Measurements from ENCODE around the gene TMEM178B.

The TMEM178B gene

DNA sequence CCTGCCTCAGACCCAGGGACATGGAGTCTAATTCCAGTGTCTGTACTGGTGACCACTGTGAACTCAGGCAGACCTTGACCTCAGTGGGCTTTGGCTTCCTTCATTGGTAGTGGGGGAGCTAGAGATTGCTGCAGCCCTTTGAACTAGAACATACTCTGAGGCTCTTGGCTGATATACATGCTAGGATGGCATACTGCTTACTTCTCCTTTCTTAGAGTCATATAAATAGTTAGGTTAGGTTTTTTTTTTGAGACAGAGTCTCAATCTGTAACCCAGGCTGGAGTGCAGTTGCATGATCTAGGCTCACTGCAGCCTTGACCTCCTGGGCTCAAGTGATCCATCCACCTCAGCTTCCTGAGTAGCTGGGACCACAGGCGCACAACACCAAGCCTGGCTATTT is 49.7 kb downstream of the TMEM178B start:
- no peaks in the 10 kb centered on the region for H4K20me1 ChIP-seq
- no peaks in the 10 kb centered on the region for H3K36me3 ChIP-seq
- no peak overlapping the region for H3K4me3 ChIP-seq
- no peak overlapping the region for H3K9ac ChIP-seq
- H3K9me3 ChIP-seq (replicated peaks in 1 of 11), result no peaks in the 10 kb centered on the region
- H3K27me3 ChIP-seq, result no peaks in the 10 kb centered on the region
- no peak for TF ChIP-seq Cebpa-rat (IDR thresholded peaks at IDR 0.05)
- no peak overlapping the region for H3K4me2 ChIP-seq
- H3K27ac ChIP-seq, result no peak overlapping the region
- H3K4me1 ChIP-seq, result no peaks in the 10 kb centered on the region

DNA sequence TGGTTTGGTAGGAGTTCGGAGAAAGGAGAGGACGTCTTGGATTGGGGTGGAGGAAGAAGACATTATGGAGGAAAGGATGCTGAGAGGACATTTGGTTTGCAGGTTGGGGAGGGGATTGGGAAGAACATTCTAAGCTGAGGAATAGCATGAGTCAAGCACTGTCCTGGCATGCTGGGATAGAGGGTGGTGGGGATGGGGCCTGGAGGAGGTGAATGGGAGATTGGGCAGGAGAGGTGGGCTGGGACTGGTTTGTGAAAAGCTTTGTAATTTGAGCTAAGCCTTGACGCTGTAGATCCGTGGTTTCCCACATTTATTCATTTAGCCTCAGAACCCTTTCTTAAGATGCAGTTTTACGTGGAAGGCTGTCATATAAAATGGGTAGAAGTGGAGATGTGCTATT is 52.2 kb downstream of the TMEM178B start:
- no peaks in the 10 kb centered on the region for H3K27me3 ChIP-seq
- no peak overlapping the region for H3K4me3 ChIP-seq

DNA sequence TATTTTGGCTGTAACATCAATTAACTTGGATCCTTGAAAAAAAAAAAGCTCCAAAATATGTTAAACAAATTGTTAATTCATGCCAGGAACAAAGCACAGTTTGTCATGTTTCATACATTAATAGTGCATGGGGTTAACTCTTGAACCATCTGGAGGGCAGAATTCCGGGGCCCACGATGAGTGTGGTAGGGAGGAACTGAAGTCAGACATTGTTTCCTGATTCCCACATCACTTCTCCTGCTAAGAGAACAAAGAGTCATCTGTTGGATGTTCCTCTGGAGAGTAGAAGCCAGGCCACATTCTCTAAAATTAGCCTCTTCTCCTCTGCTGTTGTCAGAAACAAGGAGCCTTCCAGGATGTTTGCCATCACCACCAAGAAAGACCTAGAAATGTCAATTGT is 54.6 kb downstream of the TMEM178B start:
- Histone ChIP-seq H3K27ac (no peak overlapping the region), H3K4me3 (no peak overlapping the region), H3K36me3 (no peaks in the 10 kb centered on the region), H3K27me3 (no peaks in the 10 kb centered on the region), H4K20me1 (no peaks in the 10 kb centered on the region), H3K4me1 (no peaks in the 10 kb centered on the region), H3K9ac (no peak overlapping the region), H3K4me2 (no peak overlapping the region), H3K9me3 (replicated peaks in 1 of 11) (peaks cover 6 to 12% (median 8%) of the 10 kb centered on the region in 11 experiments; a peak in 16 of 22 replicates)
- no peak for TF ChIP-seq Cebpa-rat (IDR thresholded peaks at IDR 0.05)

More for the DNA sequence above, 52.2 kb downstream of the TMEM178B start:
- H3K27ac ChIP-seq, result no peak overlapping the region
- no peak overlapping the region for H3K9ac ChIP-seq
- no peaks in the 10 kb centered on the region for H3K4me1 ChIP-seq
- no peaks in the 10 kb centered on the region for H3K9me3 ChIP-seq (replicated peaks in 1 of 11)
- TF ChIP-seq Cebpa-rat (IDR thresholded peaks at IDR 0.05), result no peak
- no peaks in the 10 kb centered on the region for H4K20me1 ChIP-seq
- no peak overlapping the region for H3K4me2 ChIP-seq
- no peaks in the 10 kb centered on the region for H3K36me3 ChIP-seq

DNA sequence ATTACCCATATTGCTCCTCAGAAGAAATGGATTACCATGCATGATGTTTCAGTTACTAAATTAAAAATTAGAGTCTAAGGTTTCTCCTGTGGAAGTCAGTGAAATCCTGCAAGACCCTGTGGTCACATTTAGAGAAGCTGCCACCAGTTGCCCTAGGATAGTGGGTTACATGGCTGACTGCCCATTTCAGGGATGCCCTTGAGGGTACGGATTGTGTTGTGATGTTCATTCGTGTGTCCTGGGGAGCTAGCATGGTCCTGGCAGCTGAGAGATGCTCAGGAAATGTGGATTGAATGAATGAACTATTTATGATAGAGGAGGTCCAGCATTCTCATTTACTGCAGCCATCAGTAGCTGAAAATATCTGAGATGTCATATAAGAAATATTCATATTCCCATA is 55.1 kb downstream of the TMEM178B start:
- Histone ChIP-seq H3K9me3 (replicated peaks in 1 of 11) (peaks cover 8 to 16% (median 12%) of the 10 kb centered on the region in 11 experiments; a peak in 16 of 22 replicates), H3K27ac (no peak overlapping the region), H4K20me1 (no peaks in the 10 kb centered on the region), H3K9ac (no peak overlapping the region), H3K4me1 (no peaks in the 10 kb centered on the region), H3K27me3 (no peaks in the 10 kb centered on the region), H3K4me3 (no peak overlapping the region), H3K36me3 (no peaks in the 10 kb centered on the region), H3K4me2 (no peak overlapping the region)
- TF ChIP-seq Cebpa-rat (IDR thresholded peaks at IDR 0.05), result no peak

DNA sequence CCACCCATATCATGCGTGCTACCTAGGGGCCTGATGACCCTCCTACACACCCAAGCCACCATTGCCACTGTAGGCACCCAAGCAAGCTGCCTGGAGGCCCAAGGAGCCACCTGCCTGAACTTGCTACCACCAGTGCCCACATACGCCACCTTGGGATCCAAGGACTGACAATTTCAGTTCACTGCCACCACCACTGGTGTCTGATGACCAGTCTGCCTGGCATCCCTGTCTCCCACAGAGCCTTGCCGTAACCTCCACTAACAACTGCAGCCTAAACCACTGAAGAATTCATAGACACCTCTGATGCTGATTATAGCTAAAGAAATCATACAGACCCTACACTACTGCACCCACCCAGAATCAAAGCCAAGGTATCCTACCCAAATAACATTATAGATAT is 58.8 kb downstream of the TMEM178B start:
- peaks cover 8 to 19% (median 15%) of the 10 kb centered on the region in 11 experiments; a peak in 16 of 22 replicates for H3K9me3 ChIP-seq (replicated peaks in 1 of 11)
- H3K27me3 ChIP-seq, result no peaks in the 10 kb centered on the region
- no peaks in the 10 kb centered on the region for H4K20me1 ChIP-seq
- no peak overlapping the region for H3K9ac ChIP-seq
- H3K4me1 ChIP-seq, result no peaks in the 10 kb centered on the region
- H3K4me3 ChIP-seq, result no peak overlapping the region
- no peak overlapping the region for H3K27ac ChIP-seq
- H3K36me3 ChIP-seq, result no peaks in the 10 kb centered on the region
- TF ChIP-seq Cebpa-rat (IDR thresholded peaks at IDR 0.05), result no peak
- H3K4me2 ChIP-seq, result no peak overlapping the region

DNA sequence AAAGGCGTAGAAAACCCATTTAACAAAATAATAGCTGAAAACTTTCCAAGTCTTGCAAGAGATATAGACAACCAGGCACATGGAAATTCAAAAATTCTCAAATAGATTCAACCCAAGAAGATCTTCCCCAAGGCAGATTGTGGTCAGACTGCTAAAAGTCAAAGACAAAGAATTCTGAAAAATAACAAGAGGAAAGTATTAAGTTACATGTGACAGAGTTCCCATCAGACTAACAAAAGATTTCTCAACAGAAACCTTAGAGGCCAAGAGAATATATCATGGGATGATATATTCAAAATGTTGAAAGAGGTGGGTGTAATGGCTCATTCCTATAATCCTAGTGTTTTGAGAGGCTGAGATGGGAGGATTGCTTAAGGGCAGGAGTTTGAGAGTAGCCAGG is 59.8 kb downstream of the TMEM178B start:
- Histone ChIP-seq H4K20me1 (no peaks in the 10 kb centered on the region), H3K27me3 (no peaks in the 10 kb centered on the region), H3K36me3 (no peaks in the 10 kb centered on the region), H3K27ac (no peak overlapping the region), H3K9ac (no peak overlapping the region), H3K4me3 (no peak overlapping the region), H3K4me1 (no peaks in the 10 kb centered on the region), H3K9me3 (replicated peaks in 1 of 11) (peaks cover 8 to 19% (median 15%) of the 10 kb centered on the region in 11 experiments; a peak in 16 of 22 replicates), H3K4me2 (no peak overlapping the region)
- no peak for TF ChIP-seq Cebpa-rat (IDR thresholded peaks at IDR 0.05)

DNA sequence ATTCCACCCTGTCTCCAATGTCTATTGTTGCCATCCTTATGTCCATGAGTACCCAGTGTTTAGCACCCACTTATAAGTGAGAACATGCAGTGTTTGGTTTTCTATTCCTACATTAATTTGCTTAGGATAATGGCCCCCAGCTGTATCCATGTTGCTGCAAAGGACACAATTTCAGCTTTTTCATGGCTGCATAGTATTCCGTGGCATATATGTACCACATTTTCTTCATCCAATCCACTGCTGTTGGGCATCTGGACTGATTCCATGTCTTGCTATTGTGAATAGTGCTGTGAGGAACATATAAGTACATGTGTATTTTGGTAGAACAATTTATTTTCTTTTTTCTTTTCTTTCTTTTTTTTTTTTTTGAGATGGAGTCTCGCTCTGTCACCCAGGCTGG is 68.2 kb downstream of the TMEM178B start:
- H3K4me1 ChIP-seq, result no peaks in the 10 kb centered on the region
- no peak for TF ChIP-seq Cebpa-rat (IDR thresholded peaks at IDR 0.05)
- H3K27ac ChIP-seq, result no peak overlapping the region
- no peak overlapping the region for H3K9ac ChIP-seq
- no peak overlapping the region for H3K4me3 ChIP-seq
- H3K36me3 ChIP-seq, result no peaks in the 10 kb centered on the region
- H3K4me2 ChIP-seq, result no peak overlapping the region
- no peaks in the 10 kb centered on the region for H4K20me1 ChIP-seq
- no peaks in the 10 kb centered on the region for H3K27me3 ChIP-seq
- peaks cover 5 to 18% (median 10%) of the 10 kb centered on the region in 11 experiments; a peak in 13 of 22 replicates for H3K9me3 ChIP-seq (replicated peaks in 1 of 11)

DNA sequence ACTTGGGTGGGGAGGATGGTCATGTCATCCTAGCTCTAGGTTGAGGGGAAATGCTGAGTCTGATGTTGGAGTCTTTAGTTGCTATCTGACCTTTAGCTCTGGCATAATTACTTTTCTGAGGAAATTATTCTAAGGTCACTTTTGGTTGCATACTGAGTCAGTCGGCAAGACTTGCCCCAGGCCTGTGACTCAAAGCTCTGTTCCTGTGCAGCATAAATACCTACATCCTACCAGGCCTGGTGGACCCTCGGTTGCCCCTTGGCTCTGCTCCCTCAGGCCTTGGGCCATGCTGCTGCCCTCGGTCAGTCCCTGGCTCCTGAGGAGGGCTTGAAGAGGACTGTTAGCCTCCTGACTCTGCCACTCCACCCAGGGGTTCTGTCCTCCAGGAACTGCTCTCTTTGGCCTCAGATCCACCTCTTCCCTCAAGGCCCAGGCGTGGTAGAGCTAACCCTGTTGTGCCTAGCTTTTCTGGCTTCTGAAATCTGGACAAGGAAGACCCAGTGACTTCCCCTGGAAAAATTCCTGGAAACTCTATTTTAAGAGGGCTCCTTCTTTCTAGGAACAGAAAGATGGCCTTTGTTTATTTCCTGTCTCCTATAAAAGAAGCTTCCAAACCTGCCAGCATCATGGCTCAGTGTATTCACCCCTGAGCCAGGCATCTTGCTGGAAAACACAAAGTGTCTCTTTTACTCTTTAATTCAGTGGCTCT is 71.2 kb downstream of the TMEM178B start:
- H3K4me3 ChIP-seq, result no peak overlapping the region
- H3K4me2 ChIP-seq, result no peak overlapping the region
- no peaks in the 10 kb centered on the region for H3K27me3 ChIP-seq
- H3K27ac ChIP-seq, result no peak overlapping the region
- no peaks in the 10 kb centered on the region for H4K20me1 ChIP-seq
- no peaks in the 10 kb centered on the region for H3K4me1 ChIP-seq
- H3K9ac ChIP-seq, result no peak overlapping the region
- no peaks in the 10 kb centered on the region for H3K36me3 ChIP-seq
- no peak for TF ChIP-seq Cebpa-rat (IDR thresholded peaks at IDR 0.05)
- peaks cover 5 to 18% (median 10%) of the 10 kb centered on the region in 11 experiments; a peak in 13 of 22 replicates for H3K9me3 ChIP-seq (replicated peaks in 1 of 11)

DNA sequence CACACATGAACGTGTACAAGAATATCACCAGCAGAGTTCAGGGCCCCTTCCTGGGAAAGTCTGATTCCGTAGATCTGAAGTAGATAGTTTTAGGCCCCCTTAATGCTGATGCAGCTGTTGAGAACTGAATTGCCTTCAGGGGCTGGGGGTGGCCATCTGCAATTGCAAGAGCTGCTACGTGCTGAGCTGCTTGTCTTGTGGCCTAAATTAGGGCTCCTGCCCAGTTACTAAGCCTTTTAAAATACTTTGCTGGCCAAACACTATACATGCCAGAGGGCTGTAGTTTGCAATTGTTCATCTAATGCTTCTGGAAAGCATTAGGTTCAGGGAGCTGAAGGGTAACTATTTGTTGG is 71.7 kb downstream of the TMEM178B start:
- Histone ChIP-seq H3K9me3 (replicated peaks in 1 of 11) (peaks cover 5 to 18% (median 10%) of the 10 kb centered on the region in 11 experiments; a peak in 13 of 22 replicates), H3K4me2 (no peak overlapping the region), H4K20me1 (no peaks in the 10 kb centered on the region), H3K4me3 (no peak overlapping the region), H3K27ac (no peak overlapping the region), H3K4me1 (no peaks in the 10 kb centered on the region), H3K27me3 (no peaks in the 10 kb centered on the region), H3K9ac (no peak overlapping the region), H3K36me3 (no peaks in the 10 kb centered on the region)
- no peak for TF ChIP-seq Cebpa-rat (IDR thresholded peaks at IDR 0.05)

DNA sequence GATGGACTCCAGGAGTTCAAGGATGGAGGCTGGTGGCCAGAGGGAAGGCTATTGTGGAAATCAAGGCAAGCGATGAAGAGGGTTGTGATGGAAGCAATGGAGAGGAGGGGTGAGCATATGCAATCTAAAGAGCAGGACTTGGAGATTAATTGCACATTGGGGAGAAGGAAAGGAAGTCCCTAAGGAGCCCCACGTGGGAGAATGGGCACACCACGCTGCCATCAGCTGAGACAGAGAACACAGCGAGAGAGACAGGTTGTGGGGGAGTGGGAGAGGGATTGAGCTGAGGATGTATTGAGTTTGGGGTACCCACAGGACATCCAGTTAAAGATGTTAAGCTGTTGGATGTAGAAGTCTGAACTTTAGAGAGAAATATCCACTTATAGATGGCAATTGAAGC is 73.6 kb downstream of the TMEM178B start:
- H3K36me3 ChIP-seq, result no peaks in the 10 kb centered on the region
- no peak overlapping the region for H3K9ac ChIP-seq
- no peak overlapping the region for H3K27ac ChIP-seq
- TF ChIP-seq Cebpa-rat (IDR thresholded peaks at IDR 0.05), result no peak
- H3K4me2 ChIP-seq, result no peak overlapping the region
- H3K27me3 ChIP-seq, result no peaks in the 10 kb centered on the region
- no peaks in the 10 kb centered on the region for H4K20me1 ChIP-seq
- H3K4me3 ChIP-seq, result no peak overlapping the region
- H3K9me3 ChIP-seq (replicated peaks in 1 of 11), result peaks cover 0 to 10% (median 3%) of the 10 kb centered on the region in 11 experiments; a peak in 8 of 22 replicates
- H3K4me1 ChIP-seq, result no peaks in the 10 kb centered on the region
